ENCODE measurements around the gene FBXW8.
A peak's percentile ranks its signal among the peaks of the same experiment; 100 is the strongest.

The FBXW8 gene

DNA sequence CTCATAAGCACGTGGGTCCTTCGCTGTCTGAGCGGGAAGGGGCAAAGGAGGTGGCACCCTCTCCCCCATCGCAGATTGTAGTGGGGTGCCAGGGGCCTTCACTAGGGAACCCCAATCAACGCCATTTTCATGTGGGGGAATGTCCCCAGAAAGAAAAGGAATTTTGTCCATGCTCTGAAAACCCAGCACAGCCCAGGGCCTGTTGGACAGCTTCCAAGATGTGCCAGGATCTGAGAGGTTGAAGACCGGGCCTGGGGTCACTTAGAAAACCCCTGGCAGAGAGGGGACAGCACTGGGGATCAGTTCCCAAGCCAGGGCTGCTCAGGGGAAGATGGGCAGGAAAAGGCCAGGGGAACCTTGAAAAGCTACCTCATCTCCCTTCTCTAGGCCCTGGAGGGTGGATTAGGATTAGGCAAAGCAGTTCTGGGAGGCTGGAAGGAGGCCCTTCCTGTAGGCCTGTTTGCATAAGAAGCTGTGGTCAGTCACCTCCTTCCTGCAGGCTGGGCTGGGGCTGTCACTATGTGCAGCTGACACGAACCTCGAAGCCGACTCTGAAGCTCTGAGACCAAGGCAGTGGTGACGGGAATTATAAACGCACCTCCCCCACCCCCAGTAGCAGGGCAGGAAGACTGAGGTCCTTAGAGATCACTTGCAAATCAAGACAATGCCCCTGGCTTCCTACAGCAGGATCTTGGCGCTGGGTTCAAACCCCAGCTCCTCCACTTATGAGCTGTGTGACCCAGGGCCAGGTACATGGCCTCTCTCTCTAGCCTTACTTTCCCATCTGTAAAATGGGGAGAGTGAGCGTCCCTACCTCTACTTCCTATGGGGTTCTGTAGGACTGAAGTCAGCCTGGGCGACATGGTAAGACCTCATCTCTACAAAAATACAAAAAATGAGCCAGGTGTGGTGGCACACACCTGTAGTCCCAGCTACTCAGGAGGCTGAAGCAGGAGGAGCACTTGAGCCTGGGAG is 159.5 kb downstream of the FBXW8 start:
- Mint-ChIP-seq H3K27me3 (no peaks in the 10 kb centered on the region), H3K4me3 (no peak overlapping the region), H3K4me1 (ENCODE audit: low read depth in 2 of 2) (peaks cover 2 to 7% of the 10 kb centered on the region in 2 donors), H3K36me3 (ENCODE audit: insufficient read depth) (peaks cover 2% of the 10 kb centered on the region), H3K27ac (peak overlapping the region in 1 of 2 donors; percentile 38), H3K9me3 (no peaks in the 10 kb centered on the region)
- ATAC-seq (replicated peaks) (no peak), DNase-seq (no peak)

DNA sequence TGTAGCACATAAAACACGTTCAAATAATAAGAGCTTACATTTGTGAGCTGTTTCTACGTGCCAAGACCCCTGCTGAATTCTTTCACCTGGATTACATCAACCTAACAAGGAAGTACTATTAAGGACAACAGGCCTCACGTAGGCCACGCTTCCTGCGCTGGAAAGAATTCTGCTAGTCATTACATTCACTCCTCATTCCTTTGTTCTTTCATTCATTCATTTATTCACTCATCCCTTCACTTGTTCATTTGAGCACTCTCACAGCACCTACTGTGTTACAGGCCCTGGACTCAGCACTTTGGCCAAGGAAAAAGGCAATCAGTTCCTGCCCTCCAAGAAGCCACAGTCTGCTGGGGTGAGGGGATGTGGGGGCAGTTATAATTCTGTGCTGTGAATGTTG is 160.3 kb downstream of the FBXW8 start:
- DNase-seq (no peak), ATAC-seq (replicated peaks) (no peak)
- Mint-ChIP-seq H3K9me3 (no peaks in the 10 kb centered on the region), H3K27ac (peak overlapping the region in 1 of 2 donors; percentile 38), H3K27me3 (no peaks in the 10 kb centered on the region), H3K4me1 (ENCODE audit: low read depth in 2 of 2) (peaks cover 0 to 6% of the 10 kb centered on the region in 2 donors), H3K36me3 (ENCODE audit: insufficient read depth) (no peaks in the 10 kb centered on the region), H3K4me3 (no peak overlapping the region)

DNA sequence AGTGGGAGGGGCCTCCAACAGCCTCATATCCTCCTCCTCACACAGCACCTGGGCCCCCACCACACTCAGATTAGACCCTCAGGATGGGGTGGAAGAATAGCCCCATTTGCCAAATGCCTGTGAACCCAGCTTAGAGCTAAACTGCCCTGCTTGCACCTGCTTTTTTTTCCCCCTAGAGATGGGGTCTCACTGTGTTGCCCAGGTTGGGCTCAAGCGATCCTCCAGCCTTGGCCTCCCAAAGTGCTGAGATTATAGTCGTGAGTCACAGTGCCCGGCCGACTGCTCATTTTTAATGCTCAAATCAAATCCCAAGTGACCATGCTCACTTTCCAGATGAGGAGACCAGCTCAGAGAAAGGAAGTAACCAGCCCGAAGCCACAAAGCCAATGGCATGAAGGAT is 161.4 kb downstream of the FBXW8 start:
- H3K4me3 Mint-ChIP-seq = no peak overlapping the region
- no peaks in the 10 kb centered on the region for H3K9me3 Mint-ChIP-seq
- H3K4me1 Mint-ChIP-seq (ENCODE audit: low read depth in 2 of 2) = peaks cover 4 to 9% of the 10 kb centered on the region in 2 donors

DNA sequence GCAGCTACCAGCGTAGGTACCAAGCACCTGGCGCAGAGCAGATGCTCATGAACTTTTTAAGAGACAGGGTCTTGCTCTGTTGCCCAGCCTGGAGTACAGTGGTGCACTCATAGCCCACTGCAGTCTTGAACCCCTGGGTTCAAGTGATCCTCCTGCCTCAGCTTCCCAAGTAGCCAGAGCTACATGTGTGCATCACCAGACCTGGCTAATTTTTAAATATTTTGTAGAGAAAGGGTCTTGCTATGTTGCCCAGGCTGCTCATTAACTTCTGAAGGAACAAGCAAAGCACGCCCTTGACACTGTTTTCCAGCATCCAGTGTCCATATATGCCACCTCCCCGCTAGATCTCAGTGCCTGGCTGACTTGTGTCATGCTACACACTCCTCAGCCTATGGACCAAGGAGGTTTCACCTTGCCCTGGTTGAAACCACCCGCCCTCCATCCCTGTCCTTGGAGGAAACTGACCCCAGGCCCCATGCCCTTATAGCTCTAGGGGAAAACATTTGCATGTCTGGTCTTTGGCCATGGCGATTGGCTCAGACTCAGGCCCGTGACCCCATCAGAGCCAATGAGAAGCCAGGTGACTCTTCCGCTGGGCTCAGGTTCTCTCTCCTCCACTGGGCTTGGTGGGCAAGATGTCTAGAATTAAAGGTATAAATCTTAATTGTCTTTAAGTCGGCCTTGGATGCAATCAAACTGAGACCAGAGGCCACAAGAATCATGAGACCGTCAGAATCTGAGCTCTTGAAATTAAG is 162.2 kb downstream of the FBXW8 start:
- DNase-seq = no peak
- H3K4me1 Mint-ChIP-seq (ENCODE audit: low read depth in 2 of 2) = peaks cover 11 to 13% of the 10 kb centered on the region in 2 donors

More for the DNA sequence above, 161.4 kb downstream of the FBXW8 start:
- no peaks in the 10 kb centered on the region for H3K27me3 Mint-ChIP-seq
- DNase-seq (no peak), ATAC-seq (replicated peaks) (no peak)
- H3K36me3 Mint-ChIP-seq (ENCODE audit: insufficient read depth) = peaks cover 3% of the 10 kb centered on the region
- H3K27ac Mint-ChIP-seq = no peak overlapping the region

GRCh38 chr12:117073611-117074010 is 162.9 kb downstream of the FBXW8 start:
- H3K9me3 Mint-ChIP-seq = no peaks in the 10 kb centered on the region
- no peak overlapping the region for H3K27ac Mint-ChIP-seq
- DNase-seq = no peak
- ATAC-seq (replicated peaks) = no peak
- H3K4me3 Mint-ChIP-seq = no peak overlapping the region
- H3K36me3 Mint-ChIP-seq (ENCODE audit: insufficient read depth) = peaks cover 4% of the 10 kb centered on the region
- no peaks in the 10 kb centered on the region for H3K27me3 Mint-ChIP-seq
- peaks cover 11 to 13% of the 10 kb centered on the region in 2 donors for H3K4me1 Mint-ChIP-seq (ENCODE audit: low read depth in 2 of 2)

More for the DNA sequence above, 162.2 kb downstream of the FBXW8 start:
- H3K27me3 Mint-ChIP-seq = no peaks in the 10 kb centered on the region
- no peak for ATAC-seq (replicated peaks)
- no peaks in the 10 kb centered on the region for H3K9me3 Mint-ChIP-seq
- no peak overlapping the region for H3K27ac Mint-ChIP-seq
- peaks cover 4% of the 10 kb centered on the region for H3K36me3 Mint-ChIP-seq (ENCODE audit: insufficient read depth)
- no peak overlapping the region for H3K4me3 Mint-ChIP-seq

GRCh38 chr12:117076410-117077372 is 165.9 kb downstream of the FBXW8 start:
- Mint-ChIP-seq H3K36me3 (ENCODE audit: insufficient read depth) (peaks cover 4% of the 10 kb centered on the region), H3K9me3 (no peaks in the 10 kb centered on the region), H3K4me1 (ENCODE audit: low read depth in 2 of 2) (peaks cover 8 to 11% of the 10 kb centered on the region in 2 donors), H3K27me3 (no peaks in the 10 kb centered on the region), H3K27ac (peak overlapping the region; percentile 52 to 86), H3K4me3 (no peak overlapping the region)
- ATAC-seq (replicated peaks) (no peak), DNase-seq (no peak)

DNA sequence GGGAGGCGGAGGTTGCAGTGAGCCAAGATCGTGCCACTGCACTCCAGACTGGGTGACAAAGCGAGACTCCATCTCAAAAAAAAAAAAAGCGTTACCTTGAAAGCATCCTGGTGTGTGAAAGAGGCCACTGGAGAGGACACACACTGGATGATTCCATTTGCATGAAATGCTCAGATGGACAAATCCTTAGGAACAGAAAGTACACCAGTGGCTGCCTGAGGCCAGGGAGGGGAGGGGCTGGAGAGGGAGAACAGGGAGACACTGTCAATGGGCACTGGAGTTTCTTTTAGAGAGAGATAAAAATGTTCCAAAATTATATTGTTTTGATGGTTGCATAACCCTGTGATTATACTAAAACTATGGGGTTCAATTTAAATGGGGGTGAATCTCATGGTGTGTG is 168.7 kb downstream of the FBXW8 start:
- peaks cover 8 to 11% of the 10 kb centered on the region in 2 donors for H3K4me1 Mint-ChIP-seq (ENCODE audit: low read depth in 2 of 2)
- H3K27ac Mint-ChIP-seq = peak overlapping the region; percentile 72 to 86
- no peak for DNase-seq
- no peak overlapping the region for H3K4me3 Mint-ChIP-seq
- H3K27me3 Mint-ChIP-seq = no peaks in the 10 kb centered on the region
- no peaks in the 10 kb centered on the region for H3K9me3 Mint-ChIP-seq
- H3K36me3 Mint-ChIP-seq (ENCODE audit: insufficient read depth) = peaks cover 10% of the 10 kb centered on the region
- no peak for ATAC-seq (replicated peaks)

DNA sequence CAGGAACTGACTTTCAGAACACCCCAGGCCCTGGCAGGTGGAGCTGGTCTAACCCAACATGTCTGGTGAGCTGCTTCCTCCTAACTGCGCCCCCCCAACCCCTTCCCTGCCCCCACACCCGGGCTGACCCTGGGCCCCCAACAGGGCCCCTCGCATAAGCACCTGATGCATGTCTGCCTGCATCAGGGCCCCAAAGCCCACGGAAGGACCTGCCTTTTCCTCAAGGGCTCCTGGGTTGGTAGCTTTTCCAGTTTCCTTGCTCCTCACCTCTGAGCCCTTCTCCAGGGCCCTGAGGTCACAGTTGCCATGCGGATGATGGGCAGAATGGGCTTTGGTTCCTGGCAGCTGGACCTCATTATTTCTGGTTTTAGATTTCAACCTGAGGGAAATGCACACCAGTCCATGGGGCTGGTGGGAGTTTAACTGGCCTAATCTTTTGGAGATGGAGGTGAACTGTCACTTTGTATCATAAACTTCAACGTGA is 170.0 kb downstream of the FBXW8 start:
- peaks cover 13% of the 10 kb centered on the region in 2 donors for H3K4me1 Mint-ChIP-seq (ENCODE audit: low read depth in 2 of 2)
- H3K4me3 Mint-ChIP-seq = no peak overlapping the region
- ATAC-seq (replicated peaks) = no peak
- no peaks in the 10 kb centered on the region for H3K27me3 Mint-ChIP-seq
- no peaks in the 10 kb centered on the region for H3K9me3 Mint-ChIP-seq
- H3K36me3 Mint-ChIP-seq (ENCODE audit: insufficient read depth) = peaks cover 10% of the 10 kb centered on the region
- H3K27ac Mint-ChIP-seq = peak overlapping the region in 1 of 2 donors; percentile 25
- no peak for DNase-seq
